AG09309 (cell line): Measurements from ENCODE around the gene EMILIN2.

ENCODE experiments used
- DNase-seq: peaks from one replicate; pipeline ENCODE4 v3.0.0-alpha.2; 2010; ENCODE audit warnings: low read depth
- H3K4me3 ChIP-seq: 2 replicates; pipeline ENCODE4 v1.5.1; 2011; ENCODE audit warnings: mild to moderate bottlenecking, low read depth, low read length, moderate library complexity; ENCODE audit not compliant: control insufficient read depth
- CTCF ChIP-seq: IDR thresholded peaks from 2 replicates; pipeline ENCODE4 v1.5.1; 2011; ENCODE audit warnings: mild to moderate bottlenecking, low read depth, low read length, inconsistent platforms; ENCODE audit not compliant: insufficient read depth, control insufficient read depth; ENCODE audit errors: missing control alignments

The EMILIN2 gene

GRCh38 chr18:2935438-2936192 is 88.8 kb downstream of the EMILIN2 start:
- no peak overlapping the region for H3K4me3 ChIP-seq
- no peak for TF ChIP-seq CTCF
- no peak for DNase-seq

GRCh38 chr18:2939317-2939716 is 92.5 kb downstream of the EMILIN2 start:
- no peak for TF ChIP-seq CTCF
- no peak for DNase-seq
- no peak overlapping the region for H3K4me3 ChIP-seq

- peak; percentile 30 for TF ChIP-seq CTCF
- DNase-seq: no peak
- H3K4me3 ChIP-seq: no peak overlapping the region
Measured at GRCh38 chr18:2948038-2948437, 101.2 kb downstream of the EMILIN2 start.

- TF ChIP-seq CTCF: no peak
- H3K4me3 ChIP-seq: no peak overlapping the region
- DNase-seq: no peak
Measured at GRCh38 chr18:2952605-2953004, 105.8 kb downstream of the EMILIN2 start.

GRCh38 chr18:2953935-2954653 is 107.3 kb downstream of the EMILIN2 start:
- no peak for DNase-seq
- no peak overlapping the region for H3K4me3 ChIP-seq
- no peak for TF ChIP-seq CTCF

- no peak for TF ChIP-seq CTCF
- H3K4me3 ChIP-seq: no peak overlapping the region
- no peak for DNase-seq
Measured at GRCh38 chr18:2954869-2955645, 108.3 kb downstream of the EMILIN2 start.
